GM19240 (cell line): Measurements from ENCODE around the gene HOXC4.

ENCODE experiments used
- DNase-seq: peaks from one replicate; pipeline ENCODE4 v3.0.0; 2011; ENCODE audit warnings: low spot score; ENCODE audit not compliant: insufficient read length

The HOXC4 gene

DNA sequence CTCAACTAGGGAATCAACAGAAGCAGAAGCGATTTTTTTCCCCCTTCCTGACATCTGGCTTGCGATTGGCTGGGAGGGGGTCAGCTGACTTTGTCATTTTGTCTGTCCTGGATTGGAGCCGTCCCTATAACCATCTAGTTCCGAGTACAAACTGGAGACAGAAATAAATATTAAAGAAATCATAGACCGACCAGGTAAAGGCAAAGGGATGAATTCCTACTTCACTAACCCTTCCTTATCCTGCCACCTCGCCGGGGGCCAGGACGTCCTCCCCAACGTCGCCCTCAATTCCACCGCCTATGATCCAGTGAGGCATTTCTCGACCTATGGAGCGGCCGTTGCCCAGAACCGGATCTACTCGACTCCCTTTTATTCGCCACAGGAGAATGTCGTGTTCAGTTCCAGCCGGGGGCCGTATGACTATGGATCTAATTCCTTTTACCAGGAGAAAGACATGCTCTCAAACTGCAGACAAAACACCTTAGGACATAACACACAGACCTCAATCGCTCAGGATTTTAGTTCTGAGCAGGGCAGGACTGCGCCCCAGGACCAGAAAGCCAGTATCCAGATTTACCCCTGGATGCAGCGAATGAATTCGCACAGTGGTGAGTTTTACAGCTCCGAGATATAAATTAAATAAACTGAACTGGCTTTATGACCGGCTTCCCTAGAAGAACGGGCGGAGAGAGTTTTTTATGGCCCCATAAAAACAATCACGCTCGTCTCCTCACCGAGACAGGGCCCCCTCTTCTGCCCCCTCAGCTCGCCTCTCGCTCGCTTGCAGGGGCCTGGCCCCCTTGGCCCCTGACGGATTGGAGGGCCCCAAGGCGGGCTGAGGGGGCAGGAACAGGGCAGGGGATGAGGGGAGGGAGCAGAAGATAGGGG, 25.1 kb upstream of the HOXC4 start, which contains the start of gene HOXC6:
Gene HOXC6, plus strand, starts transcription at position 127 of the 888 bp plus-strand sequence. Its CDS starts 82 bp downstream, at position 209.
- DNase-seq, result no peak

DNA sequence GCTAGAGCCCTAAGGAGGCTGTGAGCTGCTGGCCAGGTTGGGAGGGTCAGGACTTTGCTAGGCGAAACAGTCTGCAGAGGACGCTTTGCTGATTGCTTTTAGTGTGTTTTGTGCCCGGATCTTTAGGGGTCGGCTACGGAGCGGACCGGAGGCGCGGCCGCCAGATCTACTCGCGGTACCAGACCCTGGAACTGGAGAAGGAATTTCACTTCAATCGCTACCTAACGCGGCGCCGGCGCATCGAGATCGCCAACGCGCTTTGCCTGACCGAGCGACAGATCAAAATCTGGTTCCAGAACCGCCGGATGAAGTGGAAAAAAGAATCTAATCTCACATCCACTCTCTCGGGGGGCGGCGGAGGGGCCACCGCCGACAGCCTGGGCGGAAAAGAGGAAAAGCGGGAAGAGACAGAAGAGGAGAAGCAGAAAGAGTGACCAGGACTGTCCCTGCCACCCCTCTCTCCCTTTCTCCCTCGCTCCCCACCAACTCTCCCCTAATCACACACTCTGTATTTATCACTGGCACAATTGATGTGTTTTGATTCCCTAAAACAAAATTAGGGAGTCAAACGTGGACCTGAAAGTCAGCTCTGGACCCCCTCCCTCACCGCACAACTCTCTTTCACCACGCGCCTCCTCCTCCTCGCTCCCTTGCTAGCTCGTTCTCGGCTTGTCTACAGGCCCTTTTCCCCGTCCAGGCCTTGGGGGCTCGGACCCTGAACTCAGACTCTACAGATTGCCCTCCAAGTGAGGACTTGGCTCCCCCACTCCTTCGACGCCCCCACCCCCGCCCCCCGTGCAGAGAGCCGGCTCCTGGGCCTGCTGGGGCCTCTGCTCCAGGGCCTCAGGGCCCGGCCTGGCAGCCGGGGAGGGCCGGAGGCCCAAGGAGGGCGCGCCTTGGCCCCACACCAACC, 23.9 kb upstream of the HOXC4 start:
- DNase-seq, result no peak

DNA sequence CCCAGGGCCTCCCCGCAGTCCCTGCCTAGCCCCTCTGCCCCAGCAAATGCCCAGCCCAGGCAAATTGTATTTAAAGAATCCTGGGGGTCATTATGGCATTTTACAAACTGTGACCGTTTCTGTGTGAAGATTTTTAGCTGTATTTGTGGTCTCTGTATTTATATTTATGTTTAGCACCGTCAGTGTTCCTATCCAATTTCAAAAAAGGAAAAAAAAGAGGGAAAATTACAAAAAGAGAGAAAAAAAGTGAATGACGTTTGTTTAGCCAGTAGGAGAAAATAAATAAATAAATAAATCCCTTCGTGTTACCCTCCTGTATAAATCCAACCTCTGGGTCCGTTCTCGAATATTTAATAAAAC, 23.2 kb upstream of the HOXC4 start:
- no peak for DNase-seq

DNA sequence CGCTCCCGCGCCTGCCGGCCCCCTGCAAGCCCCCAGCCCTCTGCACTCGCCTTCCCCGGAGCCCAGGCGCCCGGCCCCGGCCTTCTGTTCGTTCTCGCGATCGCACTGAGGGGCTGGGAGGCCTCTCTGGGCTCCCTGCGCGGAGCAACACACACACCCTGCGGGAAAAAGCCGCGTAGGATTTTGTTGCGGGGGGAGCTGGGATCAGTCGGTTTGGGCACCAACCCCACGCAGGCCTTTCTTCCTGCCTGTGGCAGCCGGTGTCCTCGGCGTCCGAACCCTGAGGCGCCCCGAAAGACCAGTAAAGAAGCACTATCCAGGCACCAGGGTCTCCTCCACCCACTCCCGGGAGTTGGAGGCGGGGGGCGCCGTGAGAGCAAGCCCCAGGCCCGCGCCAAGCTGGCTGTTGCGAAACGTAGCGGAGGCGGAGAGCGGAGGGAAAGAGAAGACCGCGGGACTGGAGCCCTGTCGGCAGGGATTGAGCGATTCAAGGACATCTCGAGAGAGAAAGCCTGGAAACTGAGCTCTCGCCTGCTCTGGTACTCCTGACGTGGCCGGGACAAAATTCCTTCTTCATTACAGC, 22.7 kb upstream of the HOXC4 start:
- no peak for DNase-seq

DNA sequence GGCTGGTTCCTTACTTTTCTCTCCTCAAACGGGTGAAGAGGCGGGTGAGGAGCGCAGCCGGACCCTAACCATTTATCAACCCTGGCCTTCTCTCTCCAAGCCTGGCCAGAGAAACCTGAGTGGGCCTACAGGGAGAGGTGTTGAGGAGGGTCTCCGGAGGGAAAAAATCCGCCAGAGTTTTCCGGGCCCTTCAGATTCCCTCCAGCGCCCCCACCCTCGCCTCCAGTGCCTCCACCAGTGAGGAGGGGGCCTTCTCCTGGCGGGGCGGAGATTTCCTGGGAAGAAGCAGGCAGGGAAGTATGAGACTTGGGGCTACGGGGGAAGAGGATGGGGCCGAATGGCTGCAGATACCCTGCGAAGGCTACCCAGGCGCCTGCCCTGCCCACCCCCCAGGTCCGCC, 22.2 kb upstream of the HOXC4 start:
- no peak for DNase-seq

DNA sequence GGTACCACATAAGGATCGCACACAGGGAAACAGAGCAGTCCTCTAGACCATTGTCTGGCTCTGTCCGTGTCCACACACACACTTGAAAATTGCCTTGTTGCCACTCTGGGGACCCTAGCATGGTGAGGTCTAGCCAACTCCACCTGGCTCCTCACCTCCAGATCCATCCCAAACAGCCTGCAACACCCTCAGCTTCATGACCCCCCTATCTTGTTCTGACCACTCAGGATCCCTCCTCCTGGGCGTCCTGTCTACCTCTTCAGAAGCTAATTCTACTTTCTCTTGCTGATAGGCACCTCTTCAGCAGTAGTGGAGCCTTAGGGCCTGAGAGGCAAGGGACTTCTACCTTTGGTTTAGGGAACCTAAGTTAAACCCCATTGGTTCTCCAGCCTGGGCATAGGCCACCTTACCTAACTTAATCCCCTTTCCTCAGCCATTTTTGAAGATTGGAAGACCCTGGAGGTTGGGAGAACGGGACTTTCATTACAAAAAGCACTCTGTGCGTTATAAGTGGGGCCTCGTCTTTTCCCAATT, 21.5 kb upstream of the HOXC4 start:
- DNase-seq, result no peak

DNA sequence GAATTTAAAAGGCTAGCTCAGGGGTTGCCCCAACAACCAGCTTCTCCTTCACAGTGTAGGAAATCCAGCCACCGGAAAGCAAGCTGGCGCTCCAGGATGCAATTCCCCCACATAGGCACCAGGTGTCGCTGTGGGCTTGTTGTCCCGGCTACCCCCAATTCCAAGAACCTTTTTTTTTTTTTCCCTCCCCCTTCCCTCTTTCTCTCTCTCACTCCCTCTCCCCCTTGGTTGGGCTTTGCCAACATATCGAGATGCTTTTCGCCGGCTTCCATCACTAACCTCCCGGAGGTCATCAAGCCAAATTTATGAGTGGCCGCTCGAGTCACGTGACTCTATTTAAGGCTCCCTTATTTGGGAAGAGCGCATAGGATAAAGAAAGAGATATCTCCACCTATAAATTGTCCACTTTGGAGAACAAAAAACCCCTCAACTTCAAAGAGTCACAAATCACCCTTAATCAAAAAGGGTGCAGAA, 21.0 kb upstream of the HOXC4 start, which contains the start of gene HOXC5:
Gene HOXC5, plus strand, starts transcription at position 424 of the 474 bp plus-strand sequence. CDS start 73 bp downstream, outside the sequence.
- DNase-seq, result peak; percentile 69

DNA sequence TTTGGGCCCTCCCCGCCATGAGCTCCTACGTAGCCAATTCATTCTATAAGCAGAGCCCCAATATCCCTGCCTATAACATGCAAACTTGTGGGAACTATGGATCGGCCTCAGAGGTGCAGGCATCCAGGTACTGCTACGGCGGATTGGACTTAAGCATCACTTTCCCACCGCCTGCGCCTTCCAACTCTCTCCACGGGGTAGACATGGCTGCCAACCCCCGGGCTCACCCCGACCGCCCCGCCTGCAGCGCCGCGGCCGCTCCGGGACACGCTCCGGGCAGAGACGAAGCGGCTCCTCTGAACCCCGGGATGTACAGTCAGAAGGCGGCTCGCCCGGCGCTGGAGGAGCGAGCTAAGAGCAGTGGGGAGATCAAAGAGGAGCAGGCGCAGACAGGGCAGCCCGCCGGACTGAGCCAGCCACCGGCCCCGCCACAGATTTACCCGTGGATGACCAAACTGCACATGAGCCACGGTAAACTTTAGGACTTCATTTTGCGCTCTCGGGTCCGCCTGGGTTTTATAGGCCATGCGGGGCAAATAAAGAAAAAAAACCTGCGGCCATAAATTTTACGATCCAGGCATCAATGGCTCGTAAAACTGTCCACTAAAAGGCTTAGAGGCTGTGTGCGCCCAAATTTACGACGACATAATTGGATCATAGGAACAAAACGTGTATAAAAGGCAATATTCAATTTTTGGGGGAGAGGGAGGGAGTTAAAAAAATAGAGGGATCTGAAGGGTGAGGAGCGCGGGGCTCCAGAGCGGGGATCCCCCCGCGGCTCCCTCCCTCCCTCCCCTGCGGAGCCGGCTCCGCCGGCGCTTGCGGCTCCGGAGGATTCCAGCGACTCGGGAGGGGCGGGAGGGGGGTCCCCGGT, 20.3 kb upstream of the HOXC4 start:
- no peak for DNase-seq

DNA sequence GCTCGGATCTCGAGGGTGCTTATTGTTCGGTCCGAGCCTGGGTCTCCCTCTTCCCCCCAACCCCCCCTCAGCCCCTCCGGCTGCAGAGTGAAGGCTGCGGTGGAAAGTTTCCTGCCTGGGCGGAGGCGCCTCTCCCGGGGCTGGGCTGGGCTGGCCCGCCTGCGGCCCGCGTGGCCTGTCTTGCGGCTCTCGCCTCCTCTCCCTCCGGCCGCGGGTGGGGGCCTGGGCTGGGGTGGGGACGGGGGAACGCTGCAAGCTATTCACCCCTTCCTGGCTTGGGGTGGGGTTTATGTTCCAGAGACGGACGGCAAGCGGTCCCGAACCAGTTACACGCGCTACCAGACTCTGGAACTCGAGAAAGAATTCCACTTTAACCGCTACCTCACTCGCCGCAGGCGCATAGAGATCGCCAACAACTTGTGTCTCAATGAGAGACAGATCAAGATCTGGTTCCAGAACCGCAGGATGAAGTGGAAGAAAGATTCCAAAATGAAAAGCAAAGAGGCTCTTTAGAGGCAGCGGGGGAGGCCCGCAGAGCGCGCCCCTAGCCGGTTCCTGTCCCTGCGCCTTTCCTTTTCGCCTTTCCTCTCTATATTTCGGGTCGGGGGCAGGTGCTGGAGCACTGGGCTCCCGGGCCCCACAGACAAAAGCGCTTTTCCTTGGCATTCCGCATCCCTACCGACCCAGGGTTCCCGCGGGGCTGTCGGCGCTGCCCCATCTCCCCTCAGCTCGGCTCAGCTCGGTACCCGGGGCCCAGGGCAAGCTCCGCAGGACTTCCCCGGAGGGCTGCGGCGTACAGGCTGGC, 19.5 kb upstream of the HOXC4 start:
- no peak for DNase-seq

DNA sequence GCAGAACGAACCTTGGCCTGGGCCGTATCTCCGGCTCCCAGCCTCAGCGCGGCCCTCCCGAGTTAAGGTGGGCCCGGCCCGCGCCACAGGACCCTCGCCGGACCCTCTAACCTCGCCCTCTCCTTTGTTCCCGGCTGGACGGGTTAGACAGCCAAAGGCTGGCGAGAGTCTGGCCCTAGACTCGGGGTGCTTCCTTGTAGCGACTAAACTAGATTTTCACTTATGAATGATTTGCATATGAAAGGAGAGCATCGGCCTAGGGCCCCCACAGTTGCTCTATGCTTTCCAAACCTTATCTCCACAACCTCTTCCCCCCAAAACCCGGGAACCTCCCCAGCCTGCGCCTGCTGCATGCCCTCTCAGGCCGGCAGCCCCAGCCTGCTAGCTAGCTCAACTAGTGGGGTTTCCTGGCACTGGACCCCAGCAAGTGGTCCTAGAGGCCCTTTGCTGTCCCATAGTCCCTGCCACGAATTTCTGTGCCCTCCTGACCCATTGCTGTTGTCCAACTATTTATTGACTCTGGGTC, 18.8 kb upstream of the HOXC4 start:
- DNase-seq, result no peak

DNA sequence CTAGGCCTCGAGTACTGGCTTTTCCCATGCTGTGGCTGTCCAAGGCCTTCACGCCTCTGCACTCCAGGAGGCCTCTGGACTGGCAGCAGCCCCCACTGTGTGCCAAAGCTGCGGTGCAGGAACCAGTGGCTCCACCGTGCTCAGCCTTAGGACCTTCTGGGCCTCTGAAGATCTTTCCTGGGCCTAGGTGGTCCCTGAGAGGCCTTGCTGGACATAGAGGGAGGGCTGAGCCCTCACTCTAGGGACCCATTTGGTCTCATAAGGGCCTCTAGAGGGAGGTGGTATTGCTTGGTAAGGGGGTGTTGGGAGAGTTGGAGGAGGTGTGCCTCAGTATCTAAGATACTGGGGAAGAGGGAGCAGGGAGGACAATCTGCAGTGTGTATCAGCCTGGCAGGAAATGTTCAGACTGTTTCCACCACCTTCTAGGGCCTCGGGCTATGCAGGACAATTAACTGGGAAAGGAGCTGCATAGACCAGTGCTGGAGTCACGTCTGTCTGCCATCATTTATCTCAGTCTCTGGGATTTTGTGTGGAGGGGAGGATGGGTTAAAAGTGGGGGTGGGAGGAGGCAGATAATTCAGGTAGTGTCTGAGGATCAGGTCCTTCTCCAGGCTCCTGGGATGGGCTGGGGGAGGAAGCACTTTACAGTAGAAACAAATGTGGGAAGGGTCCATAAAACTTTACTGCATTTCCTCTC, 17.9 kb upstream of the HOXC4 start:
- no peak for DNase-seq

DNA sequence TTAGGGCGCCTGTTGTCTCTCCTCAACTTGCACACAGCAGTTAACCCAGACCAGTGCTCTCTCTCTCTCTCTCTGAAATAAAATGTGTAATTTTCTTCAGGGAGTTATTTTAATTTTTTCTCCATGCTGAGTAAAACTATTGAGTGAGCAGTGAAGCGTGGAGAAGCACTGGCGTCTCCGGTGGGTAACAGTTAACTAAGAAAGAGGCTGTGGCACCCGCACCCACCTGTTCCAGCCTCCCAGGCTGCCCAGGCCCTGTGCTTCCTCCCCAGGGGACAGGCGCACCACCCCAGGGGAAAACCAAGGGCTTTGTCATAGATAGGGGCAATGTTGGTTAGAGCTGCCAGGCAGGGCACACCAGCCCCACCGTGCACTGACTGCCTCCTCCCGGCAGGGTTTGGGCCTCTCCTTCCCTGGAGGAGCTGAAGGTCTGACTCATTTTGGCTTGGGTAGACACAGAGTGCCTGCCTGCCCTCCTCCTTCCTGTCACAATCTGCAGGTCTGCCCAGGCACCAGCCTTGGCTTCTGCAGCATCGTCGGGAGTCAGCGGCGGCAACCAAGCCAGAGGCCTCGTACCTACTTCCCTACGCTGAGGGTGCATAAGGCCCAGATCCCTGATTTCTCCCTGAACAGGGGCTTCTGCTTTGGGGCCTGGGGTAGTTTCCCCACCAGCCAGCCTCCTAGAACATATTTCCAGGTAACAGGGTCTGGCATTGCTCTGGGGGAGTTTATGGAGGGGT, 16.8 kb upstream of the HOXC4 start:
- DNase-seq, result no peak

DNA sequence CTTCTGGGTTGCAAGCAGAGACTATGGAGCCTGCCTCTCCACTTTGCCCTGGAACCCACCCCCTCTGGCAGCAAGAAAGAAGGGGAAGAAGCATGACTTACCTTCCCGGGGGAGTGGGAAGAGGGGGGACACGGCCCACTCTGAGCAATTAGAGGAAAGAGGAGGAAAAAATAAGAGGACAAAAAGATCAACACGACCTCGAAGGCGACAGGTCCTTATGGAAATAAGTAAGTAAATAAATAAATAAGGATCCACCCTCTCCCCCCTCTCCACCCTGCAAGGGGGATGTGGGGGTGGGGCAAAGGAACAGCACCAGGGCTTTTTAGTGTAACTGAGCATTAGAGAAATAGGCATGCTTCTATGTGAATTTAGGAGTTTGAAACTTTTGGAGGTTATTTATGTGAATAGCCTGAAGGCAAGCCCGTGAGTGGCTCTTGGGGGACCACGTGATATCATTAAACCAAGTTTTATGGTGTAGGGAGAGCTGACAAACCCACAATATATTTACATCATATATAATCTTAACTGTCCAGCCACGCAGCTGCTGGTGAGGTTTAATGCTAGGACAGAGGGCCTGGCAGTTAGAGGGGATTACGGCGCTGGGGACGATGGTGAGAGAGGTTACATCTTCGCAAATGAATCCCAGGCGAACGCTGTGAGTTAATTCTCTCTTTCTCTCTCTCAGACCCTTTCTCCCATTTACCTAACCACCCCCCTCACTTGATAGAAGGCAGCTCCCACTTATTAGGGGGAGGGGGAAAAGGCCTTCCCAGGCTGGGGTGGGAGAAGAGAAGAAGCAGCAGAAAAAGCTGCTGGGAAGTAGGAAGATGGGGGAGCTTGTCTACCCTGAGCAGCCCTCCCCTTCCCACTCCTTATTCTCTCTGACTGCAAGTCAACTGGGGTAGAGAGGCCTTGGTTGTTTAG, 16.0 kb upstream of the HOXC4 start:
- no peak for DNase-seq

DNA sequence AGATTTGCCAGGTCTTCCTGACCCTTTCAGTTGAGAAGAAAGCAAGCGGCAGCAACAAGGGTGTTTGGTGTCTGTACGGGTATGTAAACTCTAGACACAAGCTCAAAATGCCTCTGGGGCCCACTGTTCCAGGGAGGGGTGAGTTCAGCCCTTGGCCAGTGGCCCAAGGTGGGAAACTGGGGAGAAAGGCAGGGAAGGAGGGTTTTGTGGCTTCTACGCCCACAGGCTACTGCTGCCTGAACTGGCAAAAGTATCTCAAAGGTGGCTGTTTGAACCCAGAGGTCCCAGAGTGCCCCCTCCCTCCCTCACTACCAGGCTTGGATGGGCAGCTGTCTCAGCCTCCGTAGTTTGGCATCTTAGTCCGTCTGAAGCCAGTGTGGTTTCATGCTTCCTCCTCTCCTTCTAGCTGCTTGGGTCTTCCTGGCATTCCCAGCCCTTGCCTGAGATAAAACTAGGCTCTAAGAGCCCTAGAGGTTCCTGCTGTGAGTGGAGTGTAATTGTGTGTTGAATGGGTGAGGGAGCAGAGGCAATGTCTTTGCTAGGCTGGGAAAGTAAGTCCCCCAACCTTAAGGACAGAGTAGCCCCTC, 15.3 kb upstream of the HOXC4 start:
- DNase-seq, result no peak

DNA sequence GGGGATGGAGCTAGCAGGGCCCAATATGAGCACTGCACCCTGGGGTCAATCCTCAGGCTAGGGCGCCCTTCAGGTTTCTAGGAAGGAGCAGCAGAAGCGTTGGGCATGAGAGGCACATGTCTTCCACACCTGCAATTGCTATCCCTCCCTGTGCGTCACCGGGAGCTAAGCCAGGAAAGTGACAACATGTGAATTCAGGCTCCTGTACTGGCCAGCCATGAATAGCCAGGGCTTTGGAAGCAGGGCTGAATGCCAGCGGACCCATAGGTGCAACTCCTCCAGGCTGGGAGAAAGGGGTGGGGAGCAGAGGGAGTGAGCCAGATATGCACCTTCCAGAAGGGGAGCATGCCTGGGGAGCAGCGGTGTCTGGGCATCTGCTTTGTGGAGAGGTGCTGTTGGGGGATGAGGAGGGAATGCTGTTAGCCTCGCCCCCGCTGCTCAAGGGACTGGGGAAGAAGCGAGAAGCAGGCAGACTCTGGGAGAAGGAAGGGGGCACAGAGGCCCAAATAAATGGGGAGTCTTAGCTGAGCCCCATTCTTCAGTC, 14.7 kb upstream of the HOXC4 start:
- DNase-seq, result no peak

DNA sequence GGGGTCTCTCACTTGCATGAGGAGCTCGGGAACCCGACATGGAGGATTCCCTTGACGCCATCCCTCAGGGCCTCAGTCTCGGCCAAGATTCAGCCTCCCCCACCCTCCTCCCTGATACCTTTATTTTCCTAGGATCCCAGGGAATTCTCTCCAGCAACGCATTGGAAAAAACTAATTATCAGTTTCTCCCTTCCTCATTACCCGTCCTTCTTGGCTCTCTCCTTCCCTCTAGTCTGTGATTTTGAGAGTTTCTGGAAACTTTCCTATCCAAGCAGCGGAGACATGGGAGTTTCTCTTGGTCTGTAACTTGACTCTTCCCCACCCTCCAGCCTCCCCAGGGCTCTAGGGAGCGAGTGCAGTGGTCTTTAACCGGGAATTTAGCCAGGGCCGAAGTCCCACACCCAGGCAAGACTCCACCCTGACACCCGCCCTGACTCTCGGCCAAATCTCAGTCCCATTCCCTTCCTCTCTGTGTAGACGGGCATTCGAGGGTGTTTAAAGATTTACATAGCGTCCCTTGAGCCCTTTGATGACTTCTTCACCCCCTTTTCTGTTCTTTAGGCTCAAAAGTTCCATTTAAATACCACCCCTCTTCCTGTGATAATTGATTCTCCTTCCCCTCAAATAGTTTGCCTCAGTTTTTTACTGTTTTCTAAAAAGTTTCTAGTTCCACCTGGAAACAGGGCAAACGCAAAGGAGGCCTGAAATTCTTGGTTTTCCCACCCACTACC, 14.1 kb upstream of the HOXC4 start:
- DNase-seq, result no peak
